Vagina (tissue), 2 donors: ENCODE results near the gene KNCN.

ENCODE experiments used
- CTCF ChIP-seq, 3 experiments: fragments of 450-650 bp in 2 of 3; fragments of 200-600 bp in 1 of 3; sonication (generic) in 1 of 3; IDR thresholded peaks; one replicate each; pipeline ENCODE4 v1.5.1; 2017 to 2019; ENCODE audit warnings: antibody characterized with exemption in 3 of 3, mild to moderate bottlenecking in 2 of 3, moderate library complexity in 2 of 3
- POLR2A ChIP-seq, 2 donors: fragments of 450-650 bp; IDR thresholded peaks; one replicate each; pipeline ENCODE4 v1.6.1; 2017; ENCODE audit warnings: antibody characterized with exemption in 2 of 2, mild to moderate bottlenecking in 2 of 2, moderate library complexity in 2 of 2
- POLR2AphosphoS5 ChIP-seq, 2 donors: sonication (generic); formaldehyde crosslinking; IDR thresholded peaks; one replicate each; pipeline ENCODE4 v1.9.0; 2017; ENCODE audit warnings: antibody characterized with exemption in 2 of 2, mild to moderate bottlenecking in 2 of 2, low read depth in 1 of 2; ENCODE audit not compliant: insufficient read depth in 1 of 2

- TF ChIP-seq POLR2A (IDR thresholded peaks at IDR 0.05) (no peak), CTCF (IDR thresholded peaks at IDR 0.05) (no peak), POLR2AphosphoS5 (IDR thresholded peaks at IDR 0.05; ENCODE audit: insufficient read depth in 1 of 2, low read depth in 1 of 2) (no peak)
Observed at GRCh38 chr1:46580140-46580903, 28.9 kb upstream of the KNCN start.
